AG09309 (cell line): ENCODE results near the gene ANKRD16.

Experiments used
- DNase-seq: peaks from one replicate; pipeline ENCODE4 v3.0.0-alpha.2; 2010; ENCODE audit warnings: low read depth
- H3K4me3 ChIP-seq: 2 replicates; pipeline ENCODE4 v1.5.1; 2011; ENCODE audit warnings: mild to moderate bottlenecking, low read depth, low read length, moderate library complexity; ENCODE audit not compliant: control insufficient read depth
- TF ChIP-seq, protein P1 (sequence below): IDR thresholded peaks from 2 replicates; pipeline ENCODE4 v1.5.1; 2011; ENCODE audit warnings: mild to moderate bottlenecking, low read depth, low read length, inconsistent platforms; ENCODE audit not compliant: insufficient read depth, control insufficient read depth; ENCODE audit errors: missing control alignments

The ANKRD16 gene

DNA sequence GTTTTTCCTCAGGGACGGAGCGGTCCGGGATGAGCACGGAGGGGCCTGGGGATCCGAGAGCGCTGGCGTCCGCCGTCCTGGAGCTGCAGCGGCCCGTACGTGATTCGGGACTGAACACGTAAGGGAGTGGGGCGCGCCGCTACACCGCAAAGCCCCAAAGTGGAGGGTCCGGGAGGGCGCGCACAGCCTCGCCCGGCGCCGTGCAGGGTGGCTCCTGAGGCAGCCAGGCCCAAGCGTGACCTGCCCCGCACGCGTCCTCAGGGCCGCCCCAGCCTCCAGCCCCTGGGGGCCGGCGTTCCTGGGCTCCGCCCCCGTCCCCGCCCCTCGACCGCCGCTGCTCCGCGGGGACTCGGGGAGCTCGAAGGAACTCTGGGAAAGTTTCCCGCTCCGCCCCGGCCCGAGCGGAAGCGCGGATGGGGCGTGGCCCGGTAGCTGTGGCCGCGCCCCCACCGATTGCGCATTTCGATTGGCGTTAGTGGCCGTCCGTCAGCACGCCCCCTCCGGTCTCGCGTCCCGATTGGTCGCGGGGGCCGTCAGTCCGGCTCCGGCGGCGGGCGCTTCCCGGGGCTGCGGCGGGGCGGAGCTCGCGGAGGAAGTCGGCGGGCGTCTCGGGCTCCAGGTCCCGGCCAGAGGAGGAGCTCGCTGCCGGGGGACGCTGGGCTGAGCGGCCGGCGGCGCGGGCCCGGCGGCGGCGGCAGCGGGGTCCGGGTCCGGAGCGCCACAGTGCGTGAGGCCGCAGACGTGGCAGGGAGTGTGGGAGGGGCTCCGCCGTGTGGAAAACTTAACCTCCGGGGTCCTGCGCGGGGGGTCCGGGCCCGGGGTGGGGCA is at the start of gene ANKRD16, which contains the start of gene FBH1:
ANKRD16 (minus strand) TSS at position 270 of the 828 bp plus-strand sequence. CDS start 539 bp downstream, outside the sequence.
FBH1 (plus strand) TSS at position 620 of the 828 bp plus-strand sequence; CDS start at position 723, 103 bp downstream.
- peak; percentile 98 for DNase-seq
- TF ChIP-seq, protein P1, sequence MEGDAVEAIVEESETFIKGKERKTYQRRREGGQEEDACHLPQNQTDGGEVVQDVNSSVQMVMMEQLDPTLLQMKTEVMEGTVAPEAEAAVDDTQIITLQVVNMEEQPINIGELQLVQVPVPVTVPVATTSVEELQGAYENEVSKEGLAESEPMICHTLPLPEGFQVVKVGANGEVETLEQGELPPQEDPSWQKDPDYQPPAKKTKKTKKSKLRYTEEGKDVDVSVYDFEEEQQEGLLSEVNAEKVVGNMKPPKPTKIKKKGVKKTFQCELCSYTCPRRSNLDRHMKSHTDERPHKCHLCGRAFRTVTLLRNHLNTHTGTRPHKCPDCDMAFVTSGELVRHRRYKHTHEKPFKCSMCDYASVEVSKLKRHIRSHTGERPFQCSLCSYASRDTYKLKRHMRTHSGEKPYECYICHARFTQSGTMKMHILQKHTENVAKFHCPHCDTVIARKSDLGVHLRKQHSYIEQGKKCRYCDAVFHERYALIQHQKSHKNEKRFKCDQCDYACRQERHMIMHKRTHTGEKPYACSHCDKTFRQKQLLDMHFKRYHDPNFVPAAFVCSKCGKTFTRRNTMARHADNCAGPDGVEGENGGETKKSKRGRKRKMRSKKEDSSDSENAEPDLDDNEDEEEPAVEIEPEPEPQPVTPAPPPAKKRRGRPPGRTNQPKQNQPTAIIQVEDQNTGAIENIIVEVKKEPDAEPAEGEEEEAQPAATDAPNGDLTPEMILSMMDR: no peak
- H3K4me3 ChIP-seq: peak within 1 kb of the TSS; percentile 71

DNA sequence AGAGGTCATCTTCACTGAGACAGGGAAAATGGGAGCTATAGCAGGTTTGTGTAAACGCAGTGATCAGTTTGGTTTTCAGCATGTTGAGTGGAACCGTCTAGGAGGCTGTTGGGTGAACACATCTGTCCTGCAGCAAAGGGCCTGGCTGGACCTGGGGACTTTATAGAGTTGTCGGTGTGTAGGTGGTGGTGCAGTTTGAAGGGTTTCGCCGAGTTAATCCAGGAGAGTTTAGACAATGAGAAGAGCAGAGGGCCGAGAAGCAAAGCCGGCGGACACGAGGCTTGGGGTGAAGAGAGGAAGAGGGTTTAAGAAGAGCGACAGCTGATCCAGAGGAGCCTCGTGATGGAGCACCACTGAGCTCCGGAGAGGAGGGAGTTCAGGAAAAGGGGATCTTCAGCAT is 48.6 kb upstream of the ANKRD16 start:
- TF ChIP-seq, protein P1: no peak
- H3K4me3 ChIP-seq: no peak overlapping the region

DNA sequence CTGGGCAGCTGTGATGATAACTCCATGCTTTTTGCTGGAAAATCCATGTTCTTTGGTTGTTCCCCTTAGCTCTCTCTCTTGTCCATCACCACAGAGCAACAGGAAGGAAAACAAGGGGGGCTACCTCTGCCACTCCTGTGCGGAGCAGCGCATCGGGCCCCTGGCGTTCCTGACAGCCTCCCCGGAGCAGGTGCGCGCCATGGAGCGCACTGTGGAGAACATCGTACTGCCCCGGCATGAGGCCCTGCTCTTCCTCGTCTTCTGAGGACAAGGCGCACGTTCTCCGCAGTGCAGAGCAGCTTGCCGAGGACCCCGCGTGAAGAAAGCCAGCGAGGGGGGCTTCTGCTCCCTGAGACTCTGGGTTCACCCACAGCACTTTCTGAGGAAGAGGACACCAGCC is 47.3 kb upstream of the ANKRD16 start:
- no peak for DNase-seq
- TF ChIP-seq, protein P1: no peak
- no peak overlapping the region for H3K4me3 ChIP-seq

More for the DNA sequence above, 48.6 kb upstream of the ANKRD16 start:
- no peak for DNase-seq

DNA sequence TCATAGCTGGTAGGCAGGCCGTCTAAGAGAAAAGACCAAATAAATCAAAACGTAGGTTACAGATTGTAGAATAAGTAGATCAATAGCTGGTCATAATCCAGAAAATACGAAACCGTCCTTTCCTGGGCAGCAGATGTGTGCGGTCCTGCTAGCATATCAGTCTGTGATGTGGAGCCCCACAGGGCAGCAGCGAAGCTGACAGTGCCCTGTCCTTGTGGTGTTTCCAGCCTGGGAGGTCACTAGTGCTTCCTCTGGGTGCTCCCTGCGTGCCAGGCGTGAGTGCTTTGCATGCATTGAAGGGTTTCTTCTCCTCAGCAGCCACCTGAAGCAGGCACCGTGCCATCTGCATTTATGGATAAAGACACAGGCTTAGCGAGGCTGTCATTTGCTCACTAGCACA is 45.9 kb upstream of the ANKRD16 start:
- no peak for DNase-seq
- TF ChIP-seq, protein P1: no peak
- H3K4me3 ChIP-seq: no peak overlapping the region

DNA sequence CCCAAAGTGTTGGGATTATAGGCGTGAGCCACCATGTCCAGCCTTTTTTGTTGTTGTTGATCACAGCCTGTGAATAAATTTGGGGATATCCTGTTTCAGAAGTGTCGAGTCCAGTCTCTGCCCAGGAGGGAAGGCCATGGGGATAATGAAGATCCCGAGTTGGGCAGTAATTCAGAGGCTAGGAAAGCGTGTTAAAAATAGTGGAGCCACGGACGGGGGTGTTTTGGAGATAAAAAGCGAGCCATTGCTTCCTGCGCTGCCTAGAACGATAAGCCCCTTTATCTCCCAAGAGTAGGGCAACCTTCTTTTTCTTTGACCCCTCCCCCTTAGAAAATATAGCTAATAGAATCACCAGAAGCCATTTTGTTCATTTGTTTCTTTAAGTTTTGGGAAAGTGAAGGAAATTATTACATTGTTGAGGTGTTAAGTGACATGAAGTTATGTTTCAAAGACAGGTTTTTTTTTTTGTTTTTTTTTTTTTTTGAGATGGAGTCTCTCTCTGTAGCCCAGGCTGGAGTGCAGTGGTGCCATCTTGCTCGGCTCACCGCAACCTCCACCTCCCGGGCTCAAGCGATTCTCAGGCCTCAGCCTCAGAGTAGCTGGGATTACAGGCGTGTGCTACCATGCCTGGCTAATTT is 44.3 kb upstream of the ANKRD16 start:
- TF ChIP-seq, protein P1: no peak
- no peak for DNase-seq
- no peak overlapping the region for H3K4me3 ChIP-seq

DNA sequence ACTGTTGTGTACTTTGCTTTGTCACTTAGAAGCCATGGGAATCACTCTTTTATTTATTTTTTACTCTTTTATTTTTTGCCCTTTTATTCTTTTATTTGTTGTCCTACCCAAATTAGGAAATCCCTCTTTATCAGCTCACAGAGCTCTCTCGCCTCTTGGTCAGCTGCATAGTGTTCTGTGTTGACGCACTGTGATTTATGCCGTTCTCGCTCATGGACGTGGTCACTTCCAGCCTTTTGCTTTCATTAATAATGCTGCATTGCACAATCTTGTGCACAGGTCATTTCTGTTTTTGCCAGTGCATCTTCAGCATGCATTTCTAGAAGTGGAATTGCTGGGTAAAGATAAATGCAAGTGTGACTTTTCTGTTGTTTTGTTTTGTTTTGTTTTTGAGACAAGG is 42.7 kb upstream of the ANKRD16 start:
- no peak overlapping the region for H3K4me3 ChIP-seq
- TF ChIP-seq, protein P1: no peak
- DNase-seq: no peak
